ENCODE measurements around the gene BNIP5.
A peak's percentile ranks its signal among the peaks of the same experiment; 100 is the strongest.

Gene BNIP5

DNA sequence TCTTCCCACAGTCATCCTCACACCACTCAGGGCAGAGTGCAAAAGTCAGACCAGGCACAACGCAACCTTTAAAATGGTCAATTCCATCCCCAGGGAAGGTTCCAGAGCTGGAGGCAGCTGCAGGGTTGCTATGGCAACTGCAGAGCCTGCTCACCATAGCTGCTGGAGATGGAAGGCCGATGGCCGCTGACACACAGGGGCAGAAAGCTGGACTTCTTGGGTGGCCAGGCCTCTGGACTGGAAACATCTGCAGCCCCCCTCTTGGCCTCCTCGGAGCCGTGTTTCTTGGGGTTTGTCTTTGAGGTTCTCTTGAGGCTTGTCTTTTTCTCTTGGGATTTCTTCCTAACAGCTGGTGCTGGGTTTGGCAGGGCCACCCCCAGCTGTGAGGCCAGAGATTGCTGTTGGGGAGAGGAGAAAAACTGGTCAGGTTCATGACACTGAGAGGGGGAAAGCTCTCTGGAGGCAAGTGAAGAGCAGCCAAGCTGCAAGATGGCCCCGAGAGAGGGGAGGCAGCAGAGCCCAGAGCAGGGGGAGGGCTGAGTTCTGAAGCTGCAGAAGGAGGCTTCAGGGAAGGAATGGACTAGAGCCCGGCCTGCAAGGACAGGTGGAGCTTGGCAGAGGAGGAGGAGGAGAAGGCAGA, 10.2 kb downstream of the BNIP5 start:
- peak in 21 of 51 donors; percentile 7 to 49 (median 24) for DNase-seq

DNA sequence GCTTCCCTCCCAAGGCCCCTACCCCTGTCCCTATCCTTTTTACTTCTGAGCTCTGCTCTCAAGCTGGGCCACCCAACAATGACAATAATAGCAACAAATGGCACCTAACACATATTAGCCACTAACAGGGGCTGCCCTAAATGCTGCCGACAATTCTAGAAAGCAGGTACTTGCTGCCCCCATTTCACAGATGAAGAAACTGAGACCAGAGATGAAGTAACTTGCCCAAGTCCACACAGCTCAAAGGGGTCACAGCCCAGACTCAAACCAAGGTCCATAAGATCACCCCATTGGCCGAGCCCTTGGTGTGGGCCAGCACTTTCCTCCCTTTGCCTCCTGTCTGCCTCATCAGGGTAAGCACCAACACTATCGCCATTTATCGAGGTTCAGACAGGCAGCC, 12.0 kb downstream of the BNIP5 start:
- no peak for DNase-seq

DNA sequence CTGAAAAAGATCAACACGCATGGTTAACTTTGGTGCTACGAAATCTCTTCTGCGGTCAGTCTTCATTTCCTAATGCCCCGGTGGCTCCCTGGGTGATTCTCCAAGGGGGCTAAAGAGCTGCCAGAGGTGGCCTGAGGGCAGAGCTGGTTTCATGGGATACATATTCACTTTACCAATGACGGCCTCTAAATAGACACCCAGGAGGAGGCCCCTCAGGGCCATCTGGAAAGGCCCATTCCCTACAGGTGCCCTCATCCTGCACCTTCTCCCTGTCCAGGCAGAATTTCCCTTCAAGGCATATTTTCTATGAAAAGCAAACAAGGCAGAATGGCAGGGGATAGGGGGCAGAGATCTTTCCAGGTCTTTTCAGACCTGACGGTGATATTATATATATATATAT, 12.5 kb downstream of the BNIP5 start:
- no peak for DNase-seq

DNA sequence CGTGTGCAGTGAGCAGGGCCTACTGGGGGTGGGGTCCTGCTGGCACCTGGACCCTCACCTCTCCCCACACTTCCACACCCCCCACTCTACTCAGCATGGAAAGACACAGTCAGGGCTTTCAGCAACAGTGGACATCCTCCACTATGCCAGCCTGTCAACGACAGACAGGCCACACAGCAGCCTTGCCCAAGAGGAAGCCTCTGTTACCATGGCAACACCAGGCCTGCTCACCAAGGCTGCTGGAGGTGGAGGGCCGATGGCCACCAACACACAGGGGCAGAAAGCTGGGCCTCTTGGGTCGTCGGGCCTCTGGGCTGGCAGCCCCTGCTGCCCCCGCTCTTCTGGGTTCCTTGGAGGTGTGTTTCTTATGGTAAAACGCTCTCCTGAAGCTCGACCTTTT, 13.6 kb downstream of the BNIP5 start:
- peak in 22 of 51 donors; percentile 4 to 56 (median 20) for DNase-seq

DNA sequence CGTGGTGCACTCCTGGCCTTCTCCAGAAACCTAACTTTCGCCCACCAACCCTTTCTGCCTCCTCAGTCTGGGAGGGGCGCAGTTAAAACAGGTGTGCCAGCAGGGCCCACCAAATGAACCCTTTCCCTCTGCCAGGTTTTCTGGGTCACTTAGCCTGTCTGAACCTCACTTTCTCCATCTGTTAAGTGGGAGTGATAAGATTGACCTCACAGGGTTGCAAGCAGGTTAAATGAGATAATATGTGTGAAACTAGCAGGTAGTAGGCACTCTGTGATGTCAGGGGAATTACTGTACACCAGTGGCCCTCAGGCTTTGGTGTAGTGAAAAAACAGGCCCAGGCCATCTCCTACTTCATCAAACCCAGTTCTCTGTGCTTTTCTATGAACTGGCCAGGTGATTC, 14.1 kb downstream of the BNIP5 start:
- no peak for DNase-seq

DNA sequence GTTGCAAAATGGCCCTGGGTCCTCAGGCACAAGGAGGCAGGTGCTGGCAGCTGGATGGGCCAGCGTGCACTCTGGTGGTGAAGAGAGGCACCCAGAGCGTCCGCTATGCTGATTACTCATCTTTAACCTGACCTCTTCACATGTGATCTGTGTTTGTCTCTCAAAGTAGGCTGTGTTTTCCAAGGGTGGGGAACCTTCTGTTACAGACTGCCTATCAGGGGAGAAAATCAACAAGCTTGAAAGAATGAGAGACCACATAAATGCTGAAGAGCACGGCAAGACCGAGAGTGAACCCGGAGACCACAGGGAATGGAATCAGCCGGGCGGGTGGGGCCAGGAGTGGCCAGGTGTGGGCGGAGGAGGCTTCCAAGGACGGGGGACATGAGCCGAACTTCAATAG, 16.2 kb downstream of the BNIP5 start:
- no peak for DNase-seq

DNA sequence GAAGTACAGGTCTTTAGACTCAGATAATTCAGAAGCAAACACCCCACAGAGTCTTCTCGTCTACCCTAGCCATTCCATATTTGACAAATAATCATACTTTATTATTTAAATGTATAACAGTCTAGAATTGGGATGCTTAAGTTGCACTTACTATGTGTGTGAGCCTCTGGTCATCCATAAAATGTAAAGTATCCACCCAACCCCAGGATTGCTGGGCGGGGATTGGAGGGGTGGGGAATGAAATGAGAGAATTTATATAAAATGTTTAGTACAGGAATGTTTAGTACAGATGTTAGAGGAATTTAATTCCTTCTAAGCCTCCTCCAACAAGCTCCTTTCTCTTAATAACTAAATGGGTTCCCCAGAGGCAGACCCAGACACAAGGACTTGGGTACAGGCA, 16.9 kb downstream of the BNIP5 start:
- no peak for DNase-seq

DNA sequence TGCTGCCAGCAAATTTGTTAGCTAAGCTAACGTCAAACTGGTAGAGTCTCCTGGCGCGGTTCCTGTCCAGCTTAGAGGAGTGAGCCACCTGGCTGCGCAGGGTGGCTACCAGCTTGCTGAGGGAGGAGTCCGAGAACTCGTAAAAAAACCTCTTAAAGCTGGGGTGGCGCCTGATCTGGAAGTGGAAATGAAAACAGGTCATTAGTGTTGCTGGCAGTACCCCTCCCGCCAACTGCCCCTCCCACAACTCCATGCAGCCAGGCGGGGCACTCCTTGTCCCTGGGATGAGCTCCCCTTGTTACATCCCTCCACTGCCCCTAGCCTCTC, 17.3 kb downstream of the BNIP5 start:
- DNase-seq: no peak

DNA sequence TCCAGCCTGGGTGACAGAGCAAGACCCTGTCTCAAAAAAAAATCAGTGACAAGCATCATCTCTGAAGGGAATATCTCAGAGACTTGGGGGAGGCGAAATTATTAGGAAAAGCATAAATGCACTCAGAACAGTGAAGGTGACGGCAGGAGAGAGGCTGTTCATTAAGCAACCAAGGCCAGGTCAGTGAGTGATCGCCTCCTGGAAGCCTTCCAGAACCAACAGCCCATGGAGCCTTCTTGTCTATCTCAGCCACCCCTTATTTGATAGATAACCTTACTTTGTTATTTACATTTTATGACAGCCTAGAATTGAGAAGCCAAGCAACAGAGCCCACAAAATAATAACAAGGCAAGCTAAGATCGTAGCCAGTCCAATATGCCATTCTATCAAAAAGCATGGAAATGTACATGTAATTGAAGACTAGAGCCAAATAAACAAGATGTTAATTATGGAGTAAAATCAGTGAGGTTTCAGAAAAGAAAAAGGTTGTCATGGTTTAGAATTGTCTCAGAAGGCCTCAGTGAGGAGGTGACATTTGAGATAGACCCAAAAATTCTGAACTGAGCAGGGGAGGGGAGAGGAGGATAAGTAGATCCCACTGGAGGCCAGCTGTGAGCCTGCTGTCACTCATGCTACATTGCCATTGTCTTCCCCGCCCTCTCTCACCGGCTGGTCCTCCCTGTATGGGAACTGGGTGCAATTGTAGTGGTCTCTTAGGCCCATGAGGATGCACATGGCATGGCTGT, 17.8 kb downstream of the BNIP5 start:
- no peak for DNase-seq

DNA sequence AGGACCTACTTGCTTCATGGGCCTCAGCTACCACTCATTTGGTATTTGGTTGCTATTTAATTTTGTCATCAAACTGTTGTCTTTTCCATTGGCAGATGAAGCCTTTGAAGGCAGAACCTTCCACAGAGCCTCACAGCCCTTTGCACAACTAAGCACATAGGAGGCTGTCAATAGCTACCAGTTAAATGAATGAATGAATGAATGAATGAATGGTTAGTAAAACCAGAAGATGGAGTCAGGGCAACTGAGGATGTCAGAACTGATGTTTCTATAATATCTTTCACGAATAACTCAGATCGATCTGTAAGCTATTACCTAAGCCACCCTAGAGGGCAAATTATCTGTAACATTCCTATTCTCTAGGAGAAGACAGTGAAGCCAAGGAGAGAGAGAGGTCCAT, 19.1 kb downstream of the BNIP5 start:
- DNase-seq: no peak

DNA sequence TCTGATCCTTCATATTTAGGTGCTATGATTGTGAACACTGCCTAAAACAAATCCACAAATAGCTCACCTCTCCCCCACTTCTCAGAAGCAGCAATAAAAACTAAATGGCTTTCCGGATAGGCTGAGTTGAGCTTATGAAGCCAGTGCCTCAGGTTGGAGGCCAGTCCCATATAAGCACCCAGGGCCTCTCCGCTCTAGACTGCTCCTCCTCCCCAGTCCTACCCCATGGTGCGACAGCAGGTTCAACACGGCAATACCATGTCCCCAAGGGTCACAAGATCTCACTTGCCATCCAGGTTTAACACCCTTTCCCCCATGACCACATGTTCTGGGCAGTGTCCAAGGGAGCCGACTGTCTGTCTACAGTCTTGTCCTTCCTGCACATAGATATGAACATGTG, 20.8 kb downstream of the BNIP5 start:
- DNase-seq: no peak

DNA sequence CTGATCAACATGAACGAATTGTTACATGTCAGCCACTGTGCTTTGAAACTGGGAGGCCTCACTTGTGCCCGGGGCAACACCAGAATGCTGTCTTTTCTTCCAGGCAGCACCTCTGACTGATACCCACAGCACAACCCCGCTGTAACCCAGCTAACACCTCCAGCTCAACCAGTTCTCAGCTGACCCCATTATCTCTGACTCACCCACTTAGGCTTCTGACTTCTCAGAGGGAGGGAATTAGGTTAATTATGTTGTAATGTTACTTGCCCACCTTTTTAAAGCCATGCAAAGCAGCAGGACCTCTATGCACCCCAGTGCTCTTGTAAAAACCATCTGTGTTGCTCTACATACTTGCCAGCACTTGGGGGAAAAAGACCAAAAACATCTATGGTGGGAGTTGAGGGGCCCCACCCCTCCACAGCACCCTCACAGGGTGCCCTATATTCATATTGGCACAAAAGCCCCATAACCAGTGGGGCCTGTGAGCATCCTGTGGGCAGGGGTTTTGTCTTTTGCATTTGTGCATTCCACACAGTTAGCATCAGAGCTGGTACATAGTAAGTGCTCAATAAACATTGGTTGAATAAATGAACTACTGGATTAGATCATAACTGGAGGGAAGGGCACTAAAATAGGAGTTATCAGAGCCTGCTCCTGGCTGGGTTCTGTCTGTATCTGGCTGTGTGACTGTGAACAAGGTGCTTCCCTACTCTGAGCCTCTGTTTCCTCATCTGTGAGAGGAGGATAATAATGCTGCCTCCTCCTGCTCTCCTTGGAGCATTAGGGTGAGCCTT, 22.3 kb downstream of the BNIP5 start:
- no peak for DNase-seq

DNA sequence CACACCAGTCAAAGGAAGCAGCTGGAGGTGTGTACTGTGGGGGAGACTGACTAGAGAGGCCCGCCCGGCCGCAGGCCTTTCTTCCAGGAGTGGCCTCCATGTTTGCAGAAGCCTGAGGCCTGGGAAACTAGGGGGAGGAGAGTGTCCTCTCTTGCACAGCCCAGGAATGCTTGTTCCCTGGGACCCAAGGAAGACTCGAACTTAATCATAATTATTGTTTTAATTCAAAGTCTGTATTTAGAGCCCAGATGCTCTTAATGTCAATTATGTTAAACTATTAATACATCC, 23.1 kb downstream of the BNIP5 start:
- no peak for DNase-seq

DNA sequence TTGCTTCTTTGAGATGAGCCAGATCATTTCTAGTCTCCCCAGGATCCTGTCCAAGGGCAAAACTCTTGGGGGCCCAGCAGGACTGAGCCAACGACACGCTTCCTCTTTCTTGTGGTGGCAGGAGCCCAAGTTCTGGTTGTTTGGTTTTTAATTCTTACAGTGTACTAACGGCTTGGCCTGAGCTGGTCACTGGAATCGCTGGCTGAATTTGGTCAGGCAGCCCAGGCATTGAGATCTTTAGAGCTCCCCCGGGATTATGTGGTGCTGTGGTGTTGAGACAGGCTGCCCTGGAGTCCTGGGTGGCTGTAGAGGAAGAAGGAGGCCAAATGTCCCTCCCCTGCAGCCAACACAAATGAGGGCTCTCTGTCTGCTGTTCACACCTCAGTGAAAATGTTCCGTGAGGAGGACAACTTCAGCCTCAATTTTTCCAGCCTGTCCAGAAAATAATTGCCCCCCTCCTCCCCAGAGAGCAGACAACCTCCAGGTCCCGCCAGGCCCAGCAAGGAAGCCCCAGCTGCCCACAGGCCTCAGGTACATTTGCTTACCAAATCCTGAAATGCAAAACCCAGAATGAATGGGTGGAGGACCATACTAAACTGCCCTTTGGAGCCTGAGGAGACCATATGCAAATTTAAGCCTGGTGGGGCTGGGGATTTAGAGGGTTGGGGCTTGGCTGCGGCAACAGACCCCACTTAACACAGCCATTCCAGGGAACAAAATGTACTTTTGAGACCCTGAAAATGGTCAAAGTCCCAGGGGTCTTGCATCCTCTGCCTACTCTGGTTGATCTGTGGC, 23.6 kb downstream of the BNIP5 start:
- no peak for DNase-seq

DNA sequence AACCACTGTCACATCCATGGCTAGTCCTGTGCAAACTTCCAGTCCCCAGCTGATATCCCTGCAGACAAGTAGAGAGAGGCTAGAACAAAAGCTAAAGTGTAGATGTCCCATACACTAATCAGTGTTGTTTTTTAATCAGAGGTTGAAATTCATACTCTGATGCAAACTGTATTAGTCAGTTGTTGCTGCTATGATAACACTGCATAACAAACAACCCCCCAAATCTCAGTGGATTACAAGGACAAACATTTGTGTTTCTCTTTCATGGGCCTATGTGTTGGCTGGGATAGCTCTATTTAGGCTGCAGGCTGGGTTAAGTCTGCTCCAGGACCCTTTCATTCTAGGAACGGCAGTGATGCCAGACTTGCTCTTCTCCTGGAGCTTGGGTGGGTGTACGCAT, 26.8 kb downstream of the BNIP5 start:
- DNase-seq: no peak

DNA sequence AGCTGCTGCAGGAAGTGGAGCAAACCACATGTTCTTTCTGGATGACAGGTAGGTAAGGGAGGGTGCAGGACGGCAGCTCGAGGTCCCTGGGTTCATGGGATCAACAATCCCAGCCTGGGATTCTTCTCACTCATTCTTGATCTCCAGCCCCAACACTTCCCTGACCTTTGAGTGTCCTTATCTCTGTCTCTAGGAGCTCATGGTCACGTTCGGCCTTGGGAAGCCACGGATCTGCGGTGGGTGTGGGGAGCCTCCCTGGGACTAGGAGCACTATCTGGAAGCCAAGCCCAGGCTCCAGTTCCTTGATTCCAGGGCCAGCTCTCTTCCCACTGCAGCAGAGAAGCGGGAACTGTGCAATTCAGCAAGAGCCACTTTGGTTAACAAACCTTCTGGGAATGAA, 27.5 kb downstream of the BNIP5 start:
- DNase-seq: no peak

DNA sequence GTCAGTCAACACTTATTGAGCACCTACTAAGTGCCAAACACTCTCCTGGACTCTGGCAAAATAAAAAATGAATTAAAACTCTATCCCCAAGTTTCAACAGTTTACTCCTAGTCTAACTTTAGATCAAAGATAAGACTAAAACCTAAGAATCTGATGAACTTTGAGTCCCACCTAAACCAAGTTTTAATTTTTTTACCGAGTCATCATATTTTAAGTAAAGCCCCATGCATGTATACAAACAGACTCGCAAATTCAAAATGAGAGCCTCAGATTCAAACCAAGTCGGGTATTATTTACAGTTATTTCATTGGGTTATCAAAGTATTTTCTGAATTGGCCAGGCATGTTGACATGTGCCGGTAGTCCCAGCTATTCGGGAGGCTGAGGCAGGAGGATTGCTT, 28.2 kb downstream of the BNIP5 start:
- DNase-seq: no peak

DNA sequence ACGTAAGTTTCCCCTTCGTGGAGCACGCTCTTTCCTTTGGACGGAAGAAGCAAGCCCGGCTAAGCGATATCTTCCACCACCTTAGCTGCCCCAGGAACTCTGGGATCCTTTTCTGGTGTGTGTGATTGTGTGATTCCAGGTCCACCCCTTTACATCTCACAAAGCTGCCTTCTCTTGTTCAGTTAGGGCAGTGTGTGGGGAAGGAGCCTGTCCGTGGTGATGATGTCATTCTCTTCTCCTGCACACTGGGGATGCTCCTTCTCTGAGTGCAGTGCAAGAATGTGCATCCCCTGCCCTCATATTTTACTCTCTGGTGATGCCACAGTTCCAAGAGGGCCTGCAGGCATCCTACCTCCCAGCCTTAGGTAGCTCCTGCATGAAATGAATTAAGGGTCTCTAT, 30.3 kb downstream of the BNIP5 start:
- no peak for DNase-seq

DNA sequence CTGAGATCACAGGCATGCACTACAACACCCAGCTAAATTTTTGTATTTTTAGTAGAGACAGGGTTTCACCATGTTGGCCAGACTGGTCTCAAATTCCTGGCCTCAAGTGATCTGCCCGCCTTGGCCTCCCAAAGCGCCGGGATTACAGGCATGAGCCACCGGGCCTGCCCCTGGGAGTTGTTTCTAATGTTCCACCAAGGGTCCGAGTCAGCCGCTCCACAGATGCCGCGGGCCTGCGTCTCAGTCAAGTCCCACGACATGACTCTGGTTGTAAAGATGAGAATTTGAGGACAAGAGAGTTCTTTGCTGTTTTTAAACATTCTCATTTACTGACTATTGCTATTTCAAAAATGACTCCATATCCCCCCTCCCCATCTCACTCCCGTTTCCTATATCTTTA, 30.8 kb downstream of the BNIP5 start:
- DNase-seq: no peak

DNA sequence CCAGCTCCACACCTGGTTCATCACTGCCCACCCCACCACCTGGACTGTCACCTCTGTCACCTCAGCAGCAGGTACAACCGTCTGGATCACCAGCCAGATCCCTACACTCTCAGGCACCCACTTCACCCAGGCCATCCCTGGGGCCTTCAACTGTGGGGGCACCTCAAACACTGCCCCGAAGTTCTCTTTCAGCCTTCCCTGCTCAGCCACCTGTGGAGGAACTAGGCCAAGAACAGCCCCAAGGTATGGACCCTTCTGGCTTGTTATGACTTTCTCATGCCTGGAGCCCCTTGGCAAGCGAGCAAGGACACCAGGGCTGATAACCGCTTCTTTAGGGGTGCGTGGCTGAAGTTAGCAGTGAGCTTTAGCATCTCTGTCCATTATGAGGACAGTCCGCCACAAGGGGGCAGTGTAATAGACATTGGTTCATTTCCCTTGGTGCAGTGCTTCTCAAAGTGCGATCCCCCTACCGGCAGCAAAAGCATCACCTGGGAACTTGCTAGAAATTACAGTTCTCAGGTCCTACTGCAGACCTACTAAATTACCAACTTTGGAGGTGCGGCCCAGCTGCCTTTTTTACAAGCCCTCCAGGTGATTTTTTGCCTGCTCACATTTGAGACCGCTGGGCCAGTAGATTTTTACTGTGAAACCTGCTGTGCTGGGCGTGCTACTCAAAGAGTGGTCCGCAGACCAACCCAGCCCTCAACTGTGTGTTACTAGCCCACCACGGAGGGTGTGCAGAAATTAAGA, 34.3 kb downstream of the BNIP5 start:
- DNase-seq: peak in 49 of 51 donors; percentile 6 to 93 (median 48)

DNA sequence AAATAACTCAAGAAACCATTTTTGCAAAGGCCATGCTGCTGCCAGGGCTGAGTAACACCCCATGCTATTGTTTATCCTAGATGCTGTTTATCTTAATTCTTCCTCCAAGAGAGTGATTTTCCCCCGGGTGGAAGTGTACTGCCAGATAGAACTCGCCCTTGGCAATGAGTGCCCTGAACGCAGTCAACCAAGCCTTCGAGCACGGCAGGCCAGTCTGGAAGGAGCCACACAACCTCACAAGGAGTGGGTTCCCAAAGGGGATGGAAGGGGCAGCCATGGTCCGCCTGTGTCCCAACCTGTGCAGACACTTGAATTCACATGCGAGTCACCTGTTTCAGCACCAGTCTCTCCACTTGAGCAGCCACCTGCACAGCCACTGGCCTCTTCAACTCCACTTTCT, 34.9 kb downstream of the BNIP5 start:
- no peak for DNase-seq

Data from hypothalamus (tissue), 51 donors.